WERI-Rb-1 (cell line): ENCODE measurements around the gene PSEN1.

ENCODE experiments used
- DNase-seq: peaks from one replicate; pipeline ENCODE4 v3.0.0-alpha.2; 2020
- H3K27ac ChIP-seq: fragments of 250-450 bp; sonication (Bioruptor Pico); 2 replicates; pipeline ENCODE4 v1.5.1; 2020; ENCODE audit warnings: mild to moderate bottlenecking, moderate library complexity
- H3K27me3 ChIP-seq: fragments of 250-450 bp; sonication (Bioruptor Pico); 2 replicates; pipeline ENCODE4 v1.5.1; 2021; ENCODE audit warnings: mild to moderate bottlenecking, low read depth, moderate library complexity; ENCODE audit not compliant: insufficient read depth, severe bottlenecking
- H3K36me3 ChIP-seq: fragments of 250-450 bp; sonication (Bioruptor Pico); 2 replicates; pipeline ENCODE4 v1.5.1; 2020; ENCODE audit warnings: mild to moderate bottlenecking, moderate library complexity
- H3K4me3 ChIP-seq: 2 replicates; pipeline ENCODE4 v1.5.1; 2011; ENCODE audit warnings: low read depth, mild to moderate bottlenecking, control low read depth, low read length
- H3K9me3 ChIP-seq: fragments of 250-450 bp; sonication (Bioruptor Pico); 2 replicates; pipeline ENCODE4 v1.5.1; 2021; ENCODE audit warnings: mild to moderate bottlenecking, moderate library complexity; ENCODE audit not compliant: severe bottlenecking
- TF ChIP-seq, protein P1 (sequence below): IDR thresholded peaks from 2 replicates; pipeline ENCODE4 v1.5.1; 2011; ENCODE audit warnings: low read depth, mild to moderate bottlenecking, control low read depth, inconsistent platforms, low read length

The PSEN1 gene

DNA sequence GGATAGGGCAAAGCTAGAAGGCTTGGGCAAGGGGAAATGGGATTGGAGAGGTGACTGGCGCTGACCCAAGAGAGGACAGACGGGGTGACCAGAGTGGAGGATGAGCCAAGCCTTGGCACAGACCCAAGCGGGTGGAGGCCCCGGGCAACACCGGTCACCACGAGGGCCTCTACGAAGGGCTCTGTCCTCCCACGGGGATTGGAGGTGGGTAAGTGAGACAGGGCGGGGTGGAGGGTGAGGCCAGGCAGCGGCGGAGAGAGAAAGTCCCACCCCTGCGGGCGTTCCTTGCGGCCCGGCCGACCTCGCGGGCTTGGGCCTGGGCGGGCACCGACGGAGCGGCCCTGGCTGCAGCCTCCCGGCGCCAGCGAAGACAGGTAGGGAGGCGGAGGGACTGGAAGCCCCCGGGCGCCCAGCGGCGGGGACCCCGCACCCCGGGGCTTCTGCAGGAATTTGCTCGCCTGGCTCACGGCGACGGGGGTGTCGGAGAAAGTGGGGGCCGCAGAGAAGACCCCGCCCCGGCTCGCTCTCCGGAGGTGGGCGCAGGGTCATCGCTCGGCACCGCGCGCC lies 101.0 kb downstream of the PSEN1 start, which contains the start of gene PAPLN:
Gene PAPLN, plus strand, starts transcription at position 288 of the 567 bp plus-strand sequence. CDS start 2,273 bp downstream, outside the sequence.
- Histone ChIP-seq H3K36me3 (no peaks in the 10 kb centered on the region), H3K4me3 (no peak within 1 kb of the TSS), H3K27me3 (no peaks in the 10 kb centered on the region), H3K9me3 (no peaks in the 10 kb centered on the region), H3K27ac (no peak within 1 kb of the TSS)
- TF ChIP-seq, protein P1, sequence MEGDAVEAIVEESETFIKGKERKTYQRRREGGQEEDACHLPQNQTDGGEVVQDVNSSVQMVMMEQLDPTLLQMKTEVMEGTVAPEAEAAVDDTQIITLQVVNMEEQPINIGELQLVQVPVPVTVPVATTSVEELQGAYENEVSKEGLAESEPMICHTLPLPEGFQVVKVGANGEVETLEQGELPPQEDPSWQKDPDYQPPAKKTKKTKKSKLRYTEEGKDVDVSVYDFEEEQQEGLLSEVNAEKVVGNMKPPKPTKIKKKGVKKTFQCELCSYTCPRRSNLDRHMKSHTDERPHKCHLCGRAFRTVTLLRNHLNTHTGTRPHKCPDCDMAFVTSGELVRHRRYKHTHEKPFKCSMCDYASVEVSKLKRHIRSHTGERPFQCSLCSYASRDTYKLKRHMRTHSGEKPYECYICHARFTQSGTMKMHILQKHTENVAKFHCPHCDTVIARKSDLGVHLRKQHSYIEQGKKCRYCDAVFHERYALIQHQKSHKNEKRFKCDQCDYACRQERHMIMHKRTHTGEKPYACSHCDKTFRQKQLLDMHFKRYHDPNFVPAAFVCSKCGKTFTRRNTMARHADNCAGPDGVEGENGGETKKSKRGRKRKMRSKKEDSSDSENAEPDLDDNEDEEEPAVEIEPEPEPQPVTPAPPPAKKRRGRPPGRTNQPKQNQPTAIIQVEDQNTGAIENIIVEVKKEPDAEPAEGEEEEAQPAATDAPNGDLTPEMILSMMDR: no peak
- no peak for DNase-seq

DNA sequence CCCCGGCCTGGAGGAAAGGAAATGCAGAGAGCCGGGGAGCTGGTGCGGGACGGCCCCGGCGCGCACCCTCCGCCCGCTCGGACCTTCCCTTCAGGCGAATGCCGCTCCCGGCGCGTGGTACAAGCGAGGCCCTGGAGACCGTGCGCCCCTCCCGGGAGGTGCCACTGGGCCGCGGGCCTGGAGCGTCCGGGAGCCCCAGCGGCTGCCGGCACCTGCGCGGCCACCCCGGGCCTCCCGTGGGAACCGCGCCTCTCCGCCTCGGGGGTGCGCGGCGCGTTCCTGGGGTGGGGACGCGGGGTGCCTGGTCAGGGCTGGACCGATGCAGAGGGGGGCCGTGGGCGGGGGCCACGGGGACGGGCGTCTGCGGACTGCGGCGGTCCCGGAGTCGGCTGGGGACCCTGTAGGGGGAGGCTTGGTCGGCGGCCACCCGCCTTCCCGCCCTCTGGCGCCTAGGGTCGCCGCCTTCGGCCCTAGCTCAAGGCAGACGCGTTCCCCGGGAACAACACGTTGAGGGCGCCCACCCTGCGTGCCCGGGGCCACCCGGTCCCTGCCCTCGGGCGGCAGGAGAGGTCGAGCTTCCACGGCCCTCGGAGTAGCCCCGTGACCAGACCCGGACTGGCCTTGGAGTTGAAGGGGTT lies 101.6 kb downstream of the PSEN1 start:
- no peak overlapping the region for H3K27ac ChIP-seq

DNA sequence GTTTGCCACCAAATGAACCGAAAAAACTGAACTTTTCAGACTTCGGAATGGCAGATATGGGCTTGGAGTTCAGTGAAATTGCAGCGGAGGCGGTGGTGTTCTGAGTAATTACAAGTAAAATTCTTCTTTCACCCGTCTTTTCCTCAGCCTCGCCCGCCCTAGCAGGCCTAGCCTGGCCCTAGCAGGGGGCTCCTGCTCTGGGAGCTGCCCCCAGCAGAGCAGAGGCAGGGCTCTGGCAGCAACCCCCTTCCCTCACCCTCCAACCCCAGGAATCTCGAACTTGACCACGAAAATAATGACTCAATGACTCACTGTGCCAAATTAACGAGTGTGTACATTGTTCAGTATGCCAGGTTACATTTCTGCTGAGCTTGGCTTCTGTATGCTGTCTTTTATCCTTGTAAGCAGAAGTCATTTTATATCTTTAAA lies 102.1 kb downstream of the PSEN1 start:
- H3K9me3 ChIP-seq: no peaks in the 10 kb centered on the region
- DNase-seq: no peak
- no peak overlapping the region for H3K27ac ChIP-seq
- no peak overlapping the region for H3K4me3 ChIP-seq
- H3K27me3 ChIP-seq: no peaks in the 10 kb centered on the region
- no peaks in the 10 kb centered on the region for H3K36me3 ChIP-seq
- TF ChIP-seq, protein P1: no peak

More for the DNA sequence above, 101.6 kb downstream of the PSEN1 start:
- TF ChIP-seq, protein P1: no peak
- DNase-seq: no peak
- H3K36me3 ChIP-seq: no peaks in the 10 kb centered on the region
- no peak overlapping the region for H3K4me3 ChIP-seq
- no peaks in the 10 kb centered on the region for H3K27me3 ChIP-seq
- H3K9me3 ChIP-seq: no peaks in the 10 kb centered on the region

DNA sequence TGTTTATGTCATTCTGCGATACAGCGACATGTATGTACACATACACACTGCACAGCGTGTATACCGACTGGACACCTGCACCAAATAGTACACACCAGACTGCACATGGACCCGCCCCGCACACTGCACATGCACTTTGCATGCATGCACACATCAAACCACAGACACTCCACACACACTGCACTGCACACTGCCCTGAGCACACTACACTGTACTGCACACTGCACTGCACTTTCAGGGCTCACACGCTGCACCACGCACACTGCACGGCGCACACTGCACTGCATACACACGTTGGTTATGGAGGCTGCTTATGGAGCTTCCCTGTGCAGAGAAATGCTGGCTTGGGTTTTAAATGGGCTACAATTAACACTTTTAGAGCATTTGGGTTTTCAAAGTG lies 102.6 kb downstream of the PSEN1 start:
- no peaks in the 10 kb centered on the region for H3K9me3 ChIP-seq
- H3K36me3 ChIP-seq: no peaks in the 10 kb centered on the region
- TF ChIP-seq, protein P1: no peak
- DNase-seq: no peak
- no peak overlapping the region for H3K27ac ChIP-seq
- H3K4me3 ChIP-seq: no peak overlapping the region
- H3K27me3 ChIP-seq: no peaks in the 10 kb centered on the region

DNA sequence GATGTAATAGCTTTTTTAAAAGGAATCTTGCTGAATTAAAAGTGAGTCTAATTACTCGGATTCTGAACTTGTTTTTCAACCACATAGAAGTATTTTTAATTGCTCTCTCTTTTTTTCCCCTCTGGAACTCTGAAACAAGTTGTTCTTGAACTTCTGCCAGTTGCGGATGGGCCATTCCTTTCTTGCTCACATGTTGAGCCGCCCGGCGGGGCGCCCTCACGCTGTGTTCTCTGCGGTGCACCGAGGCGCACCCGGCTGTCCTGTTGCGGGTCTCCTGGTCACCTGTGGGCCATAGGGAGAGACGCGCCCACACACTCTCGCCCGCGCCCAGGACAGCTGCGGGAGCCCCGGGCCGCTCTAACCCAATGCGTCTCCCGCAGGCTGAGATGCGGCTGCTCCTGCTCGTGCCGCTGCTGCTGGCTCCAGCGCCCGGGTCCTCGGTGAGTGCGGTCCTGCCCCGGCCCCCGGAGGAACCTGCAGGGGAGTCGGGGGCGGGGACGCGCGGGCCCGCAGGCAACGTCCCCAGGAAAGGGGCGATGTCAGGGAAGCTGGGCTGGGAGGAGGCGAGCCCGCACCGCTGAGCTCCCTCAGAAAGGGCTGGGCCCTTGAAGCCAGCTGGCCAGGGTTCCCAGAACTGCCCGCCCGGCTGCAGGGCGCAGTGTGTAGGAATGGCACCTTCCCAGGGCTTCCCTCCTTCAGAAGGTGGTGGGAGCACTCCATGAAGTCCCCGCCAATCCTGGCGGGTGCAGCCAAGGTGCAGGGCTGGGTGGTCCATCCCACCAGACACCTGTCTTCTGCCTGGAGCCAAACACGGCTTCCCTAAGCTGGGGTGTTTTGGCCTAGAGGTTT lies 103.3 kb downstream of the PSEN1 start:
- Histone ChIP-seq H3K9me3 (no peaks in the 10 kb centered on the region), H3K36me3 (no peaks in the 10 kb centered on the region), H3K27ac (no peak overlapping the region), H3K4me3 (no peak overlapping the region), H3K27me3 (no peaks in the 10 kb centered on the region)
- TF ChIP-seq, protein P1: no peak
- no peak for DNase-seq
